Mesodermal cell (in vitro differentiated cells): Measurements from ENCODE around the gene CRKL.
"Not testable (repeated sequence)": the region's sequence is repeated elsewhere in the genome, so short reads cannot be mapped to it uniquely, and the experiment has no call there.

Experiments used
- H3K27ac ChIP-seq: 2 replicates; pipeline ENCODE4 v1.7.0; 2013; ENCODE audit warnings: mild to moderate bottlenecking, low read depth, low read length, moderate library complexity; ENCODE audit not compliant: severe bottlenecking
- H3K36me3 ChIP-seq: 2 replicates; pipeline ENCODE4 v1.7.1; 2013; ENCODE audit warnings: mild to moderate bottlenecking, low read length, moderate library complexity; ENCODE audit not compliant: control insufficient read depth, insufficient read depth
- H3K4me1 ChIP-seq: one replicate; pipeline ENCODE4 v1.7.1; 2013; ENCODE audit warnings: mild to moderate bottlenecking, low read length; ENCODE audit not compliant: insufficient read depth, control insufficient read depth, poor library complexity, severe bottlenecking
- H3K4me3 ChIP-seq: 2 replicates; pipeline ENCODE4 v1.7.0; 2013; ENCODE audit warnings: low read length, control low read depth, mild to moderate bottlenecking; ENCODE audit not compliant: insufficient read depth, poor library complexity, severe bottlenecking; ENCODE audit errors: extremely low read depth
- H3K9me3 ChIP-seq: 2 replicates; pipeline ENCODE4 v1.7.1; 2013; ENCODE audit warnings: mild to moderate bottlenecking, low read length, moderate library complexity; ENCODE audit not compliant: control insufficient read depth
- WGBS, 2 experiments: methylation state at CpG; one replicate each; pipeline ENCODE4 v1.1.5; 2013; ENCODE audit warnings: missing lambda C conversion rate in 2 of 2; ENCODE audit not compliant: insufficient coverage in 2 of 2; 5-methylcytosine and 5-hydroxymethylcytosine counted together

The CRKL gene

DNA sequence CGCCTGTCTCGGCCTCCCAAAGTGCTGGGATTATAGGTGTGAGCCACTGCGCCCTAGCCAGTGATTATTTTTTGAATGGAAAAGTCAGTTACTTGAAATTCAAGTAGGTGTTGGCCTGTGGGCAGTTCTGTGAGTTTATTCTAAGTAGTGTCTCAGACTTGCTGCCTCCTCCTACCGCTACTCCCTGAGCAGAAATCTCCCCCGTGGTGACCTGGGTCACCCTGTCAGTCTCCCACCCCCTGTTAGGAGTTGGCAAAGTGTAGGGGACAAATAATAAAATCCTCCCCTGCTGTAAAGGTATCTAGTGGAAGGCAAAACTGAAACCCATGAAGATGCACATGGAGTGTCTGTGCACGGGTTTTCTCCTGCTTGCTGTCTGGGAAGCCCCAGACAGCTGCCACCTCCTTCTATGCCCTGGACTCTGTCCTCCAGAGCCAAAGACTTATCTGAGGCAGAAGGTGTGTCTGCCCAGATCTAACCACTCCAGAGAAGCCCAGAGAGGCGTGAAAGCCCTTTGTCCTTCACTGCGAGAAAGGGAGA is 32.1 kb upstream of the CRKL start:
- H3K4me3 ChIP-seq = no peak overlapping the region
- H3K36me3 ChIP-seq = peaks cover 50% of the 10 kb centered on the region
- peaks cover 15% of the 10 kb centered on the region for H3K4me1 ChIP-seq
- H3K27ac ChIP-seq = peak overlapping the region; percentile 79
- WGBS, 2 experiments = 21 to 75% methylated on average over 2 to 6 of the region's 8 CpGs
- no peaks in the 10 kb centered on the region for H3K9me3 ChIP-seq

DNA sequence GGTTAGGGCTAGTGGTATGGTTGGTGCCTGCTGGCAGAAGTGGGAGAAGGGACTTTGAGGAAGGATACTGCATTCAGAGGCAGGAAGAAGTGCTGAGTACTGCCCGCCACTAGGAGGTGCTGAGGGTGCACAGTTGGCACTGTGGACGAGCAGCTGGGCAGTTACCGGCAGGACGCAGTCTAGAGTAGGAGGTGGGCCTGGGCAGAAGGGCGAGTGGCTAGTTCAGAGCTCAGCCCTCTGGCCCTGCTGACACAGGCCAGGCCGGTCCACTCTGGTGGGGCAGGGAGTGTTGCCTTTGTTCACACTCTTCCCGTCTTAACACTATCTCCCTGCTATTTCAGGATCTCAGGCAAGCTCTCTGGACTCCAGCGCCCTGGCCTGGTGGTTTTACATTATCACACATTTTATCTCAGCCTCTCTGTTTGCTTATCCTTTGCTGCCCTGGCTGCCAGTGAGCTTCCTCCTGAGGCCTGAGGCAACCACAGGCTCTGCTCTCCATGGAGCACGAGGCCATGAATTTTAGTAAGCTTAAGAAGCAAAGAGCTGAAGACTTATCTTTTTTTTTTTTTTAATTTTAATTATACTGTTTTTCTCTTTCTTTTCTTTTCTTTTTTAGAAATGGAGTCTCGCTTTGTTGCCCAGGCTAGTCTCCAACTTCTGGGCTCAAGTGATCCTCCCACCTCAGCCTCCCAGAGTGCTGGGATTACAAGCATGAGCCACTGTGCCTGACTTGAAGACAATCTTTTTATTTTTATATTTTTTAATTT is 31.5 kb upstream of the CRKL start:
- H3K36me3 ChIP-seq = peaks cover 51% of the 10 kb centered on the region
- no peaks in the 10 kb centered on the region for H3K9me3 ChIP-seq
- H3K4me1 ChIP-seq = peaks cover 15% of the 10 kb centered on the region
- H3K4me3 ChIP-seq = no peak overlapping the region
- peak overlapping the region; percentile 79 for H3K27ac ChIP-seq
- WGBS, 2 experiments = 12 to 26% methylated on average over 4 to 8 of the region's 10 CpGs

DNA sequence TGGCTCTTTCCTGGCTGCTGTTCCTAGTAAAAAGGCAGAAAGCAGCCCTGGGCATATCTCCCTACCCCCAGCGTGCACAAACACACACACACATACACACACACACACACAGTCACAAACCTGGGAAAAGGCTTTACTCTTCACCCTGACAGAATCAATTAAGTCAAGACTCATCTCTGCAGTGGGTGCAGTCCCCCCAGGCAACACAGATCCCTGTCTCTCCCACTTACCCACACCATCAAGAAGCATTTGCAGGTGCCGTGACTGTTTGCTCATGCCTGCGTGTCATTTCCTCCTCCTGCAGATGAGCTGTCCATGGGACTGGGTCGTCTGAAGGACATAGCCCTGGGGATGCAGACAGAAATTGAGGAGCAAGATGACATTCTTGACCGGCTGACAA is 29.8 kb upstream of the CRKL start:
- no peaks in the 10 kb centered on the region for H3K9me3 ChIP-seq
- H3K4me1 ChIP-seq = peaks cover 15% of the 10 kb centered on the region
- 90 to 93% methylated on average over 4 to 5 of the region's 5 CpGs for WGBS, 2 experiments
- H3K27ac ChIP-seq = no peak overlapping the region
- peaks cover 35% of the 10 kb centered on the region for H3K36me3 ChIP-seq
- no peak overlapping the region for H3K4me3 ChIP-seq

DNA sequence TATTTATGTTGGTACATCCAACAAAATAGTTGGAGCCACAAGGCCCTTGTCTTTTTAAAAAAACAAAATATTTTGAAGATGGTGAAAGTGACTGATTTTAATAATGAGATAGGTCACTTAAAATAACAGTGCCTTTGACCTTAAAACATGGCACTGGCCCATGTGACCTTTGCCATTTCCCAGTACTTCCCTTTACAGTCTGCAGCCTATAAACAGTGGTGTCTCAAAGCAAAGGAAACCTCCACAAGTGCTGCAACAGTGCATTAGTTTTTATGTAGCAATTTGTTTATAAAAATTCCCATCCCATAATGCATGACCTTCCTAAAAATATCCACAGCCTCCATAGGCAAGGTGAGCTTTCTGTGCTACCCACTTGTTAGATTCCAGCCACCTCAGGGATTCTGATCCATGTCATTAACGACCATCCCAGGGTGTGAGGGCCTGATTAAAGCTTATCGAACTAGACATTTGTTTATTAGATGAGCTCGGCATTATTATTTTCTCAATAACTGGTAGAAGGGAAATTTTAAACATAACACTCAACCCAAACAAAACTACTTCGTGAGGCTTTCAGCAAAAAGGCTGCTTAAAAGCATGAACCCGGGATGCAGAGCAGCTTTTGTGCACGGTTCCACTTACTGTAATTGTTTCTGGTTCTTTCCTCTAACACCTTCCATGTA is 28.0 kb upstream of the CRKL start:
- Histone ChIP-seq H3K4me1 (peaks cover 15% of the 10 kb centered on the region), H3K9me3 (no peaks in the 10 kb centered on the region), H3K36me3 (peaks cover 24% of the 10 kb centered on the region), H3K4me3 (no peak overlapping the region), H3K27ac (no peak overlapping the region)
- 95 to 100% methylated on average over 3 to 4 of the region's 6 CpGs for WGBS, 2 experiments

DNA sequence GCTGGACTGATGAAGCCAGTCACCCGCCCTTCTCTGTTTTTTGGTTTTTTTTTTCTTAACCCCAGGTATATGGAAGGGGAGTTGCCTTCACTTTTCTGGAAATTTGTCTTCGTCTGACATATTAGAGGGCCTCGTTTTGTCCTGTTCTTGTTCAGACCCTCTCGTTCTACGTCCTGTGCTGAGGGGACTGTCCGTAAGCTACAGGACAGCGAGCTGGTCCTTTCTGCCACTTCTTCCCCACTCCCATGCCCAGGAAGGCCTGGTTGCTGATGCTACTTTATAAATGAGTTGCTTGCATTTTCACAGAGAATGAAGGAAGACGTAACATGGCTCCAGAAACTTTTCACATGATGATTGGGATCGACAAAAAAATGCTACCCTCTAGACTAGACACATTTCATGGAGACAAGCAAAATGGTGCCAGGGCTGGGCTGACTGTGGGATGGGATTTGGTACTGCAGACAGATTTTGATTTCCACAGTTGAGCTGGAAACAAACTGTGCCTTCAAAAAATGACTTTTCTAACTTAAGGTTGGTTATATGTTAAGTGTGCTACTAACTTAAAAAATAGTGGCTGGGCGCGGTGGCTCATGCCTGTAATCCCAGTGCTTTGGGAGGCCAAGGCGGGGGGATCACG is 27.2 kb upstream of the CRKL start:
- Histone ChIP-seq H3K27ac (no peak overlapping the region), H3K36me3 (peaks cover 24% of the 10 kb centered on the region), H3K9me3 (no peaks in the 10 kb centered on the region), H3K4me1 (peaks cover 14% of the 10 kb centered on the region), H3K4me3 (no peak overlapping the region)
- WGBS, 2 experiments = 89 to 96% methylated on average over 8 to 9 of the region's 13 CpGs

DNA sequence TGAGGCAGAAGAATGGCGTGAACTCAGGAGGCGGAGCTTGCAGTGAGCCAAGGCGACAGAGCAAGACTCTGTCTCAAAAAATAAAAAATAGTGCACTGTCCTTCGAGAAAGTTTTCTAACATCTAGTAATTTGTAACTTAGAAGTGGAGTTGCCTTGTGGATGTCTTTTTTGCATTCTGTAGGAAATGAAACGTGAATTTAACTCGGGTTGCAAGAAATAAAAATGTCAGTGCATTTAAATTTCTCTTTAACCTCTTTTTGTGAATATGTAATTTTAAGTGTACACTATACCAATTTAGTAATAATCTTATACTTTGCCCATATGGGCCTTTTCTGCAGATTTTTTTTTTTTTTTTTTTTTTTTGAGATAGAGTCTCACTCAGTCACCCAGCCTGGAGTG is 26.2 kb upstream of the CRKL start:
- 90 to 96% methylated on average over 3 to 4 of the region's 6 CpGs for WGBS, 2 experiments
- Histone ChIP-seq H3K9me3 (no peaks in the 10 kb centered on the region), H3K4me1 (peaks cover 10% of the 10 kb centered on the region), H3K4me3 (no peak overlapping the region), H3K27ac (no peak overlapping the region), H3K36me3 (peaks cover 24% of the 10 kb centered on the region)

DNA sequence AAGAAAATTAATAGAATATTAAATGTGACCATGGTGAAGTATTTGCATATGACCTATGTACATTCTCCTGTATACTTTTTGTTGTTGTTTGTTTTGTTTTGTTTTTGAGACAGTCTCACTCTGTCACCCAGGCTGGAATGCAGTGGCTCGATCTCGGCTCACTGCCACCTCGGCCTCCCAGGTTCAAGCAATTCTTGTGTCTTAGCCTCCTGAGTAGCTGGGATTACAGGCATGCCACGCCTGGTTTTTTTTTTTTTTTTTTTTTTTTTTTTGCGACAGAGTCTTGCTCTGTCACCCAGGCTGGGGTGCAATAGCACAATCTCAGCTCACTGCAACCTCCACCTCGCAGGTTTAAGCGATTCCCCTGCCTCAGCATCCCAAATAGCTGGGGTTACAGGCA is 19.5 kb upstream of the CRKL start:
- not testable (repeated sequence) for H3K4me3 ChIP-seq, H3K36me3 ChIP-seq, H3K9me3 ChIP-seq, H3K27ac ChIP-seq, H3K4me1 ChIP-seq
- WGBS, 2 experiments = 80 to 90% methylated on average over 1 to 6 of the region's 7 CpGs

DNA sequence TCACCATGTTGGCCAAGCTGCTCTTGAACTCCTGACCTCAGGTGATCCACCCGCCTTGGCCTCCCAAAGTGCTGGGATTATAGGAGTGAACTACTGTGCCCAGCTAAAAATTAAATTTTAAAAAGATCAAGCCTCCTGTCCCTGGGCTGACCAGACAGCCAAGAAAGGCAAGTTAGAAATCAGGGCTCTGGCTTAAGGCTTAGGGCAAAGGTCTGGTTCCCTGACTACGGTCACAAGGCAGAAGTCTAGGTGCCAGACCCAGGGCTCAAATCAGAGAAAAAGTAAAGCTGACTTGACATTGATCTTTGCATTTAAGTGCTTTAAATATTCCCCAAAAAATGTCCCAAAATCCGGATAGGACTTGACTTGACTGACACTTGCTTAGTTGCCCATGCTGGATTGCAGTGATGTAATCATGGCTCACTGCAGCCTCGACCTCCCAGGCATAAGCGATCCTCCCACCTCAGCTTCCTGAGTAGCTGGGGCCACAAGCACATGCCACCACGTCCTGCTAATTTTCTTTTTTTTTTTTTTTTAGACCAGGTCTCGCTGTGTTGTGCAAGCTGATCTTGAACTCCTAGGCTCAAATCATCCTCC is 17.3 kb upstream of the CRKL start:
- 90% methylated on average over 3 to 6 of the region's 7 CpGs for WGBS, 2 experiments
- no peaks in the 10 kb centered on the region for H3K9me3 ChIP-seq
- no peaks in the 10 kb centered on the region for H3K4me1 ChIP-seq
- H3K36me3 ChIP-seq = no peaks in the 10 kb centered on the region
- H3K27ac ChIP-seq = no peak overlapping the region
- H3K4me3 ChIP-seq = no peak overlapping the region

DNA sequence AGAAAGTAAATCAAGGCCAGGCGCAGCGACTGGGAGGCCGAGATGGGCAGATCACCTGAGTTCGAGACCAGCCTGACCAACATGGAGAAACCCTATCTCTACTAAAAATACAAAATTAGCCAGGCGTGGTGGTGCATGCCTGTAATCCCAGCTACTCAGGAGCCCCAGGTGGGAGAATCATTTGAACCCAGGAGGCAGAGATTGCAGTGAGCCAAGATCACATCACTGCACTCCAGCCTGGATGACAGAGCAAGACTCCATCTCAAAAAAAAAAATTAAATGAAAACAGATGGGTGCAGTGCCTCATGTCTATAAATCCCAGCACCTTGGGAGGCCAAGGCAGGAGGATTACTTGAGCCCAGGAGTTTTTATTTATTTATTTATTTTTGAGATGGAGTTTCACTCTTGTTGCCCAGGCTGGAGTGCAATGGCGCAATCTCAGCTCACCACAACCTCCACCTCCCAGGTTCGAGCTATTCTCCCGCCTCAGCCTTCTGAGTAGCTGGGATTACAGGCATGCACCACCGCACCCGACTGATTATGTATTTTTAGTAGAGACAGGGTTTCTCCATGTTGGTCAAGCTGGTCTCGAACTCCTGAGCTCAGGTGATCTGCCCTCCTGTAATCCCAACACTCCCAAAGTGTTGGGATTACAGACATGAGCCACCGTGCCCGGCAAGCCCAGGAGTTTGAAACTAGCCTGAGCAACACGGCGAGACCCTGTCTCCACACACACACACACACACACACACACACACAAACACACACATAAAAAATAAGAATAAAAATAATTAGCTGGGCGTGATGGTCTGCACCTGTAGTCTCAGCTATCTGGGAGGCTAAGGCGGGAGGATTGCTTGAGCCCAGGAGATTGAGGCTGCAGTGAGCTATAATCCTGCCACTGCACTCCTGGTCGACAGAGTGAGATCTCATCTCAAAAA is 15.8 kb upstream of the CRKL start:
- not testable (repeated sequence) for H3K9me3 ChIP-seq, H3K4me1 ChIP-seq, H3K4me3 ChIP-seq, H3K27ac ChIP-seq, H3K36me3 ChIP-seq
- 90 to 100% methylated on average over 1 to 6 of the region's 18 CpGs for WGBS, 2 experiments

DNA sequence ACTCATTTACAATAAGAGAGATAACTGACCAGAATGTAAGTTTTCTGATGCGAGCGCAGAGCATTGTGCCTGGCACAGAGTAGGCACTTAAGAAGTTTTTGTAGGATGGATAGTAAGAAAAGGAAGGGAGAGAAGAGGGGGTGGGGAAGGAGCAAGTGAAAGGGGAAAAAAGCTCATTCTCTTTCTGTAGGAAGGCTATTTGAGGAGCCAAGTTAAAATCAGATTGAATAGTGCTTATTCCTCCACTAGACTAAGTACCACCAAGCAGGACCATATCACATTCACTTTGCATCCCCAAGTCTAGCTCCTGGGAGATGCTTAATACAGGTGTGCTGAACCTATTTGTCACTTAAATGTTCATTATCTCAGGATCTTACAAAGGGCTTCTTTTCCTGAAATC is 14.1 kb upstream of the CRKL start:
- Histone ChIP-seq H3K4me1 (no peaks in the 10 kb centered on the region), H3K27ac (no peak overlapping the region), H3K4me3 (no peak overlapping the region), H3K9me3 (no peaks in the 10 kb centered on the region), H3K36me3 (no peaks in the 10 kb centered on the region)
- 100% methylated on average over 2 of the region's 2 CpGs for WGBS, 2 experiments
